Right atrium auricular region (tissue), 2 donors: Measurements from ENCODE around the gene COL15A1. TPM values are rescaled to one million over a fixed set of nuclear protein-coding genes. Genes with fewer than 3 reads are reported as not detected.

Experiments used
- DNase-seq: peaks from one replicate; pipeline ENCODE4 v3.0.0-alpha.2; 2019; ENCODE audit warnings: low spot score
- H3K27ac ChIP-seq, 2 donors: fragments of 200-600 bp; sonication (generic); 1 replicate in 1 of 2; 2 replicates in 1 of 2; pipeline ENCODE4 v1.5.1; 2016 to 2019
- H3K27me3 ChIP-seq, 2 donors: fragments of 200-600 bp; sonication (generic); one replicate each; pipeline versions ENCODE4 v1.5.1 to v1.6.0; 2017 to 2019
- H3K36me3 ChIP-seq: fragments of 200-600 bp; sonication (generic); one replicate; pipeline ENCODE4 v1.5.1; 2016
- H3K4me1 ChIP-seq, 2 donors: fragments of 200-600 bp; sonication (generic); one replicate each; pipeline versions ENCODE4 v1.5.1 to v1.6.0; 2017 to 2019
- H3K4me3 ChIP-seq, 2 donors: fragments of 200-600 bp; sonication (generic); 1 replicate in 1 of 2; 2 replicates in 1 of 2; pipeline ENCODE4 v1.5.1; 2017 to 2019; ENCODE audit warnings: mild to moderate bottlenecking in 1 of 2, moderate library complexity in 1 of 2
- H3K9me3 ChIP-seq, 2 donors: fragments of 200-600 bp; sonication (generic); one replicate each; pipeline ENCODE4 v1.5.1; 2019
- total RNA-seq, 2 donors: library from RNA; depleted of rRNA; stranded (reverse); fragments of >200 nt; gene quantifications; one replicate each; pipeline ENCODE4 v1.1.0, GENCODE V29; 2016
- TF ChIP-seq, protein P1 (sequence below), 2 donors: fragments of 200-600 bp; sonication (generic); IDR thresholded peaks; one replicate each; pipeline ENCODE4 v1.5.1; 2019; ENCODE audit warnings: antibody characterized with exemption in 2 of 2

COL15A1 gene
- total RNA-seq, 2 donors from 2014 or later = 22.4 to 38.2 TPM

DNA sequence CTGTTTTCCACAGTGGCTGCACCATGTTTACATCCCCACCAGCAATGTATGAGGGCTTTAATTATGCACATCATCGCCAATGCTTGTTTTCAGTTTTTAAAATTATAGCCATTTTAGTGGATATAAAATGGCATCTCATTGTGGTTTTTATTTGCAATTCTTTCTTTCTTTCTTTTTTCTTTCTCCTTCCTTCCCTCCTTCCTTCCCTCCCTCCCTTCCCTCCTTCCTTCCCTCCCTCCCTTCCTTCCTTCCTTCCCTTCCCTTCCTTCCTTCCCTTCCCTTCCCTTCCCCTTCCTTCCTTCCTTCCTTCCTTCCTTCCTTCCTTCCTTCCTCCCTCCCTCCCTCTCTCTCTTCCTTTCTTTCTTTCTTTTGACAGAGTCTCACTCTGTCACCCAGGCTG is 6.6 kb downstream of the COL15A1 start:
- H3K27ac ChIP-seq = peak overlapping the region in 1 of 2 donors; percentile 34
- H3K9me3 ChIP-seq = no peaks in the 10 kb centered on the region
- no peak for DNase-seq
- no peaks in the 10 kb centered on the region for H3K27me3 ChIP-seq
- no peak overlapping the region for H3K4me3 ChIP-seq
- peaks cover 0 to 8% of the 10 kb centered on the region in 2 donors for H3K4me1 ChIP-seq
- TF ChIP-seq, protein P1, sequence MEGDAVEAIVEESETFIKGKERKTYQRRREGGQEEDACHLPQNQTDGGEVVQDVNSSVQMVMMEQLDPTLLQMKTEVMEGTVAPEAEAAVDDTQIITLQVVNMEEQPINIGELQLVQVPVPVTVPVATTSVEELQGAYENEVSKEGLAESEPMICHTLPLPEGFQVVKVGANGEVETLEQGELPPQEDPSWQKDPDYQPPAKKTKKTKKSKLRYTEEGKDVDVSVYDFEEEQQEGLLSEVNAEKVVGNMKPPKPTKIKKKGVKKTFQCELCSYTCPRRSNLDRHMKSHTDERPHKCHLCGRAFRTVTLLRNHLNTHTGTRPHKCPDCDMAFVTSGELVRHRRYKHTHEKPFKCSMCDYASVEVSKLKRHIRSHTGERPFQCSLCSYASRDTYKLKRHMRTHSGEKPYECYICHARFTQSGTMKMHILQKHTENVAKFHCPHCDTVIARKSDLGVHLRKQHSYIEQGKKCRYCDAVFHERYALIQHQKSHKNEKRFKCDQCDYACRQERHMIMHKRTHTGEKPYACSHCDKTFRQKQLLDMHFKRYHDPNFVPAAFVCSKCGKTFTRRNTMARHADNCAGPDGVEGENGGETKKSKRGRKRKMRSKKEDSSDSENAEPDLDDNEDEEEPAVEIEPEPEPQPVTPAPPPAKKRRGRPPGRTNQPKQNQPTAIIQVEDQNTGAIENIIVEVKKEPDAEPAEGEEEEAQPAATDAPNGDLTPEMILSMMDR (IDR thresholded peaks at IDR 0.05) = no peak
- H3K36me3 ChIP-seq = no peaks in the 10 kb centered on the region

DNA sequence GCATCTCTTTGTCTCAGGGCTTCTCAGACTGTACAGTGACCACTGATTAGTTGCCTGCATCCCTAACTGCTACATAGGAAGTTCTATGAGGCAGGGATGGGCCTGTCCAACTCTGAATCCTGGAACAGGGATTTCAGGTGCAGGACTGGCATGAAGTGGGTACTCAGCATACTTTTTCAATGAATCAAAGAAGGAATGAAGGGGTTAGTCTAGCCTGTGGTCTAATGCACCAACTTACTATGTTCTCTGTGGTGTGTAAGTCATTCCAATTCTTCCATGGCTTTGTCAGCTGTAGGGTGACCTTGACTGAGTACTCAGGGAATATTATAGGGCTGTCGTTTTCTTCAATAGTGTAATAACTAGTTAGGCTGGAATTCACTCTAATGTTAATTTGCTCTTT is 8.3 kb downstream of the COL15A1 start:
- no peak for DNase-seq
- TF ChIP-seq, protein P1 (IDR thresholded peaks at IDR 0.05) = no peak
- no peaks in the 10 kb centered on the region for H3K36me3 ChIP-seq
- no peak overlapping the region for H3K27ac ChIP-seq
- no peak overlapping the region for H3K4me3 ChIP-seq
- H3K9me3 ChIP-seq = peaks cover 0 to 5% of the 10 kb centered on the region in 2 donors
- no peaks in the 10 kb centered on the region for H3K27me3 ChIP-seq
- no peaks in the 10 kb centered on the region for H3K4me1 ChIP-seq

DNA sequence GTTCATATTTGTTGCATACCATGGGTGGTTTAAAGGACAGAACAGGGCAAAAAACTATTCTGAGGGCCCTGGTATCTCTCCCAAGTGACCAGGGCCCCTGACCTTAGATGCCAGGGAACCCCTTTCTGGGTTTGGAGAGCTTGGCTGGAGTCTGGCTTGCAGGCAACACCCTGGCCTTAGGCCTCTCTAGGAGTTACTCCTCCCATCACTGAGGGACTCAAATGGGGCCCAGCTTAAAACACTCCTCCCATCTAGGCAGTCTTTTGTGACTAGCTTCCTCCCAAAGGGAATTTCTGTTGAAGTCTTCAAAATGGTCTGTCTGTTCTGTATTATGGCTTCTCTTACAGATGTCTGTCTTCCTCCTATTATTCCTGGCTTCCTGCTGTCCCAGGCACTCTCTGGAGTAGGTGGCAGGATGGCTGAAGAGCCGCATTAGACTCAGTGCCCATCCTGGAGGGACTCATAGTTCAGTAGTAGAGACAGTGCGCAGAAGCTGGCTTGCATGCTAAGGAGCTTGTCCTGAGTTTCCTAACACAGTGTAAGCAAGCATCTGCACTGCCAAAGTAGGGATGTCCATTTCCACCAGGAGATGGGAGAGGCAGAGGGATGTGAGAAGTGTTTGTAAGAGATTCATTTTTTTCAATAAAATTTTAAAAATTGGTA is 10.0 kb downstream of the COL15A1 start:
- Histone ChIP-seq H3K27me3 (no peaks in the 10 kb centered on the region), H3K4me3 (no peak overlapping the region), H3K4me1 (peaks cover 0 to 6% of the 10 kb centered on the region in 2 donors), H3K36me3 (no peaks in the 10 kb centered on the region), H3K27ac (peak overlapping the region in 1 of 2 donors; percentile 27), H3K9me3 (peaks cover 0 to 11% of the 10 kb centered on the region in 2 donors)
- DNase-seq = no peak
- TF ChIP-seq, protein P1 (IDR thresholded peaks at IDR 0.05) = no peak

DNA sequence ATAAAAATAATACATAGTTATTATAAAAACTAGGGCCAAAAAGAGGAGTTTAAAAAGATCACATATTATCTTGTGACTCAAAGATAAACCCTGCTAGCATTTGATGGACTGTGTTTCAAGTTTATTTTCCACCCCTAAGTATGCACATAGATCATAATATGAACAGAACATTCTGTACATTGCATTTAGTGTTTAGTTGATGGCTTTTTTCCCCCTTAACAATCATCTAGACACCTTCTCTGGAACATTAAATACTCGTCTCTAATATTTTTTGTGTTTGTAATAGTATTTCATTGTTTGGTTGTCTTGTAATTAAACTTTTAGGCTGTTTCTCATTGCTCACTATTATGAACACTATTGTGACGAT is 10.5 kb downstream of the COL15A1 start:
- H3K9me3 ChIP-seq = peaks cover 0 to 11% of the 10 kb centered on the region in 2 donors
- no peak for DNase-seq
- peak overlapping the region in 1 of 2 donors; percentile 27 for H3K27ac ChIP-seq
- no peaks in the 10 kb centered on the region for H3K27me3 ChIP-seq
- H3K4me1 ChIP-seq = peaks cover 0 to 8% of the 10 kb centered on the region in 2 donors
- H3K4me3 ChIP-seq = no peak overlapping the region
- H3K36me3 ChIP-seq = no peaks in the 10 kb centered on the region
- TF ChIP-seq, protein P1 (IDR thresholded peaks at IDR 0.05) = no peak

DNA sequence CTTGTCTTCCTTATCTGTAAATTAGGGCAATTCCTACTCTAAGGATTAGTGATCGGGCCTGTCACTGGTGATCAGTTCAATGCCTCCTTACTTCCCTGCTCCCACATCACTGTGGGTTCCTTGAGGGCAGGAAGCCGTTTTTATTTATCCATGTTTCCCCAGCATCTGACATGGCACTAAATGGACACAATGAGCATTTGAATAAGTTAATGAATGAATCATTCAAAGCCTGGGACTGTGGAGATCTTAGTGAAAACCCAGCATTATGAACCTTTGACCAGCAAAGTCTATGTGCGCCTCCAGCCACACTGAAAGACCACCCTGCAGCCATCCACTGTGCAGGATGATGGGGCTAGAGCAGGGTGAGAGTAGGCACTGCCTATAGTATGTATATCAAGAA is 11.6 kb downstream of the COL15A1 start:
- no peaks in the 10 kb centered on the region for H3K27me3 ChIP-seq
- DNase-seq = no peak
- no peaks in the 10 kb centered on the region for H3K36me3 ChIP-seq
- TF ChIP-seq, protein P1 (IDR thresholded peaks at IDR 0.05) = no peak
- H3K4me3 ChIP-seq = no peak overlapping the region
- peaks cover 0 to 11% of the 10 kb centered on the region in 2 donors for H3K9me3 ChIP-seq
- H3K27ac ChIP-seq = no peak overlapping the region
- peaks cover 0 to 18% of the 10 kb centered on the region in 2 donors for H3K4me1 ChIP-seq

DNA sequence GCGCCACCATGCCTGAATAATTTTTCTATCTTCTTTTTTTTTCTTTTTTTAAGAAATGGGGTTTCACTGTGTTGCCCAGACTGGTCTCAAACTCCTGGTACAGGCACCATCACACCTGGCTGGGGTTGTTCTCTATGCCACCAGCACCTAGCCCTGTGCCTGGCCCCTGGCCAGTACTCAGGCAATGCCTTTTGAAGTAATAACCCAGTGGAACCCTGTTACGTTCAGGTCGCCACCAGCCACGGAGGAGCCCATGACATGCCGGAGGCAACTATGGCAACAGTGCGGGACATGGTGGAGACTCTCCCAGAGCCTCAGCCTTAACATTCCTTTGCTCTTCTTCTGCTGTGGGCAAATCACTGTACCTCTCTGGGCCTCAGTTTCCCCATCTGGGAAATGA is 14.1 kb downstream of the COL15A1 start:
- Histone ChIP-seq H3K27ac (peak overlapping the region; percentile 59 to 77), H3K4me1 (peaks cover 0 to 44% of the 10 kb centered on the region in 2 donors), H3K4me3 (no peak overlapping the region), H3K27me3 (no peaks in the 10 kb centered on the region), H3K9me3 (peaks cover 0 to 11% of the 10 kb centered on the region in 2 donors), H3K36me3 (no peaks in the 10 kb centered on the region)
- DNase-seq = no peak
- TF ChIP-seq, protein P1 (IDR thresholded peaks at IDR 0.05) = no peak
